GM20000 (cell line): ENCODE results near the gene MAGEA6.
"Not testable (repeated sequence)": the region's sequence is repeated elsewhere in the genome, so short reads cannot be mapped to it uniquely, and the experiment has no call there.

ENCODE experiments used
- DNase-seq: peaks from one replicate; pipeline ENCODE4 v3.0.0; 2012; ENCODE audit warnings: low spot score
- TF ChIP-seq, protein P1 (sequence below): IDR thresholded peaks from 2 replicates; pipeline ENCODE4 v1.5.1; 2012; ENCODE audit warnings: mild to moderate bottlenecking, control low read depth; ENCODE audit errors: extremely low read depth, missing control alignments

The MAGEA6 gene

GRCh38 chrX:152806035-152806434 lies 36.5 kb upstream of the MAGEA6 start:
- DNase-seq: no peak
- TF ChIP-seq, protein P1, sequence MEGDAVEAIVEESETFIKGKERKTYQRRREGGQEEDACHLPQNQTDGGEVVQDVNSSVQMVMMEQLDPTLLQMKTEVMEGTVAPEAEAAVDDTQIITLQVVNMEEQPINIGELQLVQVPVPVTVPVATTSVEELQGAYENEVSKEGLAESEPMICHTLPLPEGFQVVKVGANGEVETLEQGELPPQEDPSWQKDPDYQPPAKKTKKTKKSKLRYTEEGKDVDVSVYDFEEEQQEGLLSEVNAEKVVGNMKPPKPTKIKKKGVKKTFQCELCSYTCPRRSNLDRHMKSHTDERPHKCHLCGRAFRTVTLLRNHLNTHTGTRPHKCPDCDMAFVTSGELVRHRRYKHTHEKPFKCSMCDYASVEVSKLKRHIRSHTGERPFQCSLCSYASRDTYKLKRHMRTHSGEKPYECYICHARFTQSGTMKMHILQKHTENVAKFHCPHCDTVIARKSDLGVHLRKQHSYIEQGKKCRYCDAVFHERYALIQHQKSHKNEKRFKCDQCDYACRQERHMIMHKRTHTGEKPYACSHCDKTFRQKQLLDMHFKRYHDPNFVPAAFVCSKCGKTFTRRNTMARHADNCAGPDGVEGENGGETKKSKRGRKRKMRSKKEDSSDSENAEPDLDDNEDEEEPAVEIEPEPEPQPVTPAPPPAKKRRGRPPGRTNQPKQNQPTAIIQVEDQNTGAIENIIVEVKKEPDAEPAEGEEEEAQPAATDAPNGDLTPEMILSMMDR: no peak

- no peak for DNase-seq
Measured at GRCh38 chrX:152798945-152799344, 29.5 kb upstream of the MAGEA6 start.

DNA sequence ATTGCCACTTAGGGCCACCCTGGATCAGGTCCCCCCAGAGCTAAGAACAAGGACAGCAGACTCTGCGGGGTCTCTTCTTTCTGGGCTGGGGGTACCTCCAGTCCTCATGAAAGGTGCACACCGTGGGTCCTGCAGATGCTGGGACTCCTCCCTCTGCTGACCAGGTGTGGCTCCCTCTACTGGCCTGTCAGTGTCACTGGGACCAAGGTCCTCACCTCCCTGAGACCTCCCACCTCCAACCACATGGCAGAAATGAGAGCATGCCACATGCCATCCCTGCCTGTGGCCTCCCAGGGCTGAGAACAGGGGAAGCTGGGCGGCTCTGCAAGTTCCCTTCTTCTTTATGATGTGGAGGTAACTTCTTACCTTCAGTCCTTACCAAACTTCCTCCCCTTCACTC lies 17.6 kb upstream of the MAGEA6 start:
- DNase-seq: not testable (repeated sequence)

More at GRCh38 chrX:152798945-152799344, 29.5 kb upstream of the MAGEA6 start:
- TF ChIP-seq, protein P1: no peak

- DNase-seq: not testable (repeated sequence)
Measured at GRCh38 chrX:152766562-152766961, 2.9 kb downstream of the MAGEA6 start.

- not testable (repeated sequence) for DNase-seq
Measured at GRCh38 chrX:152761582-152761981, 7.9 kb downstream of the MAGEA6 start.

GRCh38 chrX:152759544-152759943 lies 9.9 kb downstream of the MAGEA6 start:
- not testable (repeated sequence) for DNase-seq

DNA sequence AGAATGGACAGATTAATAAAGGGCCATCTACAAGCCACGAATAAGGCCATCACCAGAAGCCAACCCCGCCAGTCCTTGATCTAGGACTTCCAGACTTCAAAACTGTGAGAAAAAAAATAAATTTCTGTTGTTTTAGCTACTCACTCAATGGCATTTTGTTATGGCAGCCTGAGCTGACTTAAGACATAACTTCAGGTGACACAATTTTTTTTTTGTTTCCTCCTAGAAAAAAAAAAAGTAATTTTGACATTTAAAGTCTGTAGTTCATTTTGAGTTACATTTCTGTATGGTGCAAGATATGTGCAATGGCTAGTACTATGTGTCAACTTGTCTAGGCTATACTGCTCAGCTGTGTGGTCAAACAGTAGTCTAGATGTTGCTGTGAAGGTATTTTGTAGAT lies 10.6 kb downstream of the MAGEA6 start, which contains the start of gene CSAG3:
Gene CSAG3, plus strand, starts transcription at position 301 of the 400 bp plus-strand sequence.
- DNase-seq: not testable (repeated sequence)

DNA sequence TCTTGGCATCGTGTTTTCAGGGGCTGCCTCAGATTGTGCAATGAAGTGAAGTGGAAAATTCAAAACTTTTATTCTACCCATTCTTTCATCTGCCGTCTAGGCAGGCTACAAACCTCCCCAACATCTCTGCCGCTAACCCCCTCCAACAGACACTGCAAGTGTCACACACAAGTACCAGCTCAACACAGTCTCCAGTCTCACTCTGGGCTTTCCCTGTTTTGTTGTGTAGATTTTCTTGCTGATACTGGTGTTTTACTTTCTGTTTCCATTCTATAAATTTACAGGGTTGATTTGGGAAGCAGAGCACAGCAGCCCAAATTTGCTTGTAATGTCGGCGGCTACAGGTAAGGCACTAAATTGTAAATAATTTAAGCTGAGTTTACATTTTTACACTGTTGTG lies 14.6 kb downstream of the MAGEA6 start:
- not testable (repeated sequence) for DNase-seq

GRCh38 chrX:152753686-152754650 lies 15.5 kb downstream of the MAGEA6 start, which contains the start of gene MAGEA2:
MAGEA2 (minus strand) TSS chrX:152753842; CDS start chrX:152751363, 2,479 bp downstream.
- DNase-seq: not testable (repeated sequence)

- DNase-seq: no peak
- TF ChIP-seq, protein P1: no peak
Measured at GRCh38 chrX:152738560-152738959, 30.9 kb downstream of the MAGEA6 start.

GRCh38 chrX:152736528-152736927 lies 33.0 kb downstream of the MAGEA6 start:
- not testable (repeated sequence) for DNase-seq

DNA sequence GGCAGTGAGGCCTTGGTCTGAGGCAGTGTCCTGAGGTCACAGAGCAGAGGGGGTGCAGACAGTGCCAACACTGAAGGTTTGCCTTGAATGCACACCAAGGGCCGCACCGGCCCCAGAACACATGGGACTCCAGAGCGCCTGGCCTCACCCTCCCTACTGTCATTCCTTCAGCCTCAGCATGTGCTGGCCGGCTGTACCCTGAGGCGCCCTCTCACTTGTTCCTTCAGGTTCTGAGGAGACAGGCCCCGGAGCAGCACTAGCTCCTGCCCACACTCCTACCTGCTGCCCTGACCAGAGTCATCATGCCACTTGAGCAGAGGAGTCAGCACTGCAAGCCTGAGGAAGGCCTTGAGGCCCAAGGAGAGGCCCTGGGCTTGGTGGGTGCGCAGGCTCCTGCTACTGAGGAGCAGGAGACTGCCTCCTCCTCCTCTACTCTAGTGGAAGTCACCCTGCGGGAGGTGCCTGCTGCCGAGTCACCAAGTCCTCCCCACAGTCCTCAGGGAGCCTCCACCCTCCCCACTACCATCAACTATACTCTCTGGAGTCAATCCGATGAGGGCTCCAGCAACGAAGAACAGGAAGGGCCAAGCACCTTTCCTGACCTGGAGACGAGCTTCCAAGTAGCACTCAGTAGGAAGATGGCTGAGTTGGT lies 33.5 kb downstream of the MAGEA6 start:
- DNase-seq: no peak
- TF ChIP-seq, protein P1: no peak
